Common myeloid progenitor, CD34-positive (primary cell): ENCODE data around the gene CRYGN.

Experiments used
- CTCF ChIA-PET: fragments of 350-600 bp; sonication (Branson Sonifier 250); formaldehyde crosslinking; loops from one replicate; lab custom pipeline; 2021; ENCODE audit warnings: antibody characterized with exemption; lab: Charles Lee
- POLR2A ChIA-PET: fragments of 350-600 bp; sonication (Branson Sonifier 250); formaldehyde crosslinking; loops from one replicate; lab custom pipeline; 2021; ENCODE audit warnings: antibody characterized with exemption; lab: Charles Lee
- DNase-seq, 3 donors: peaks; one replicate each; pipeline versions ENCODE4 v3.0.0 to v3.0.0-alpha.2; 2013
- H3K27ac ChIP-seq, 2 experiments: 1 replicate in 1 of 2; 2 replicates in 1 of 2; pipeline ENCODE4 v1.7.0; 2013; ENCODE audit warnings: inconsistent platforms in 2 of 2, low read length in 2 of 2, mild to moderate bottlenecking in 2 of 2, low read depth in 1 of 2, moderate library complexity in 1 of 2; ENCODE audit not compliant: severe bottlenecking in 2 of 2, insufficient read depth in 1 of 2, poor library complexity in 1 of 2
- H3K27me3 ChIP-seq, 5 experiments: replicated peaks in 2 of 5; 1 replicate in 3 of 5; 2 replicates in 2 of 5; pipeline versions ENCODE4 v1.6.1 to v1.7.0; 2013; ENCODE audit warnings: low read length in 4 of 5, mild to moderate bottlenecking in 2 of 5, moderate library complexity in 2 of 5, inconsistent platforms in 1 of 5; ENCODE audit not compliant: insufficient read depth in 5 of 5, control insufficient read depth in 4 of 5
- H3K36me3 ChIP-seq, 4 experiments: 1 replicate in 2 of 4; 2 replicates in 2 of 4; pipeline versions ENCODE4 v1.6.1 to v1.7.0; 2013; ENCODE audit warnings: low read length in 3 of 4, control low read depth in 1 of 4, mild to moderate bottlenecking in 1 of 4; ENCODE audit not compliant: control insufficient read depth in 4 of 4, insufficient read depth in 4 of 4
- H3K4me1 ChIP-seq, 4 experiments: 1 replicate in 3 of 4; 2 replicates in 1 of 4; pipeline versions ENCODE4 v1.6.1 to v1.7.1; 2013; ENCODE audit warnings: low read length in 3 of 4, mild to moderate bottlenecking in 3 of 4, control low read depth in 1 of 4, inconsistent platforms in 1 of 4, moderate library complexity in 1 of 4; ENCODE audit not compliant: control insufficient read depth in 4 of 4, insufficient read depth in 4 of 4; ENCODE audit errors: control extremely low read depth in 1 of 4
- H3K4me3 ChIP-seq, 7 experiments: 1 replicate in 4 of 7; 2 replicates in 3 of 7; pipeline versions ENCODE4 v1.5.1 to v1.7.0; 2013; ENCODE audit warnings: mild to moderate bottlenecking in 7 of 7, low read length in 6 of 7, moderate library complexity in 6 of 7, inconsistent platforms in 2 of 7, low read depth in 2 of 7, control low read depth in 1 of 7; ENCODE audit not compliant: insufficient read depth in 4 of 7, control insufficient read depth in 1 of 7; ENCODE audit errors: extremely low read depth in 1 of 7
- H3K9me3 ChIP-seq, 5 experiments: 1 replicate in 4 of 5; 2 replicates in 1 of 5; pipeline versions ENCODE4 v1.6.1 to v1.7.1; 2013; ENCODE audit warnings: low read length in 4 of 5, mild to moderate bottlenecking in 2 of 5, inconsistent platforms in 1 of 5, low read depth in 1 of 5, moderate library complexity in 1 of 5; ENCODE audit not compliant: control insufficient read depth in 4 of 5, insufficient read depth in 2 of 5; ENCODE audit errors: control extremely low read depth in 1 of 5
- WGBS: methylation state at CpG from one replicate; pipeline ENCODE4 v1.1.5; 2013; ENCODE audit not compliant: insufficient coverage; 5-methylcytosine and 5-hydroxymethylcytosine counted together

CRYGN gene

DNA sequence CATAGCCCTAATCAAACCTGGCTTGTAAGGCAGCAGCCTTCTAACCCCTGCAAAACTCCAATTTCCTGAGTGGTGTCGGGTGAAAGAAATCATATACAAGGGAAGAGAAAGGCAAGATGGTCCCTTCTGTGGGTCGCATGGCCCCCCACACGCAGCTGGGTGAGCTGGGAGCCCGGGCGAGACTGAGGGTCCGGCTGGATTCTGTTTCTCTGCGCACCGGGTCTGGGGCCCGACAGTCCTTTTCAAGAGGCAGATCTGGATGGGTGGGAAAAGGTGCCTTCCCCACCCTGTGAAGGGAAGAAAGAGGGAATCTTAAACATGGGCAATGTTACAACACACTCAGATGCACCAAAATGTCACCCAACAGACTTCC lies 48.6 kb downstream of the CRYGN start:
- WGBS, result 96% methylated on average over 6 of the region's 9 CpGs
- ChIA-PET CTCF (interaction anchor here (1.7 kb wide), 1 partner anchor 39 kb away, joined by 5 read pairs; no protein-coding TSS in a partner anchor), POLR2A (no interaction called here)
- no peak overlapping the region for H3K4me3 ChIP-seq
- no peak overlapping the region for H3K27ac ChIP-seq
- no peaks in the 10 kb centered on the region for H3K9me3 ChIP-seq
- H3K36me3 ChIP-seq, result no peaks in the 10 kb centered on the region
- H3K4me1 ChIP-seq, result peaks cover 0 to 20% (median 10%) of the 10 kb centered on the region in 4 experiments
- H3K27me3 ChIP-seq, result peaks cover 0 to 3% (median 2%) of the 10 kb centered on the region in 5 experiments
- DNase-seq, result no peak

DNA sequence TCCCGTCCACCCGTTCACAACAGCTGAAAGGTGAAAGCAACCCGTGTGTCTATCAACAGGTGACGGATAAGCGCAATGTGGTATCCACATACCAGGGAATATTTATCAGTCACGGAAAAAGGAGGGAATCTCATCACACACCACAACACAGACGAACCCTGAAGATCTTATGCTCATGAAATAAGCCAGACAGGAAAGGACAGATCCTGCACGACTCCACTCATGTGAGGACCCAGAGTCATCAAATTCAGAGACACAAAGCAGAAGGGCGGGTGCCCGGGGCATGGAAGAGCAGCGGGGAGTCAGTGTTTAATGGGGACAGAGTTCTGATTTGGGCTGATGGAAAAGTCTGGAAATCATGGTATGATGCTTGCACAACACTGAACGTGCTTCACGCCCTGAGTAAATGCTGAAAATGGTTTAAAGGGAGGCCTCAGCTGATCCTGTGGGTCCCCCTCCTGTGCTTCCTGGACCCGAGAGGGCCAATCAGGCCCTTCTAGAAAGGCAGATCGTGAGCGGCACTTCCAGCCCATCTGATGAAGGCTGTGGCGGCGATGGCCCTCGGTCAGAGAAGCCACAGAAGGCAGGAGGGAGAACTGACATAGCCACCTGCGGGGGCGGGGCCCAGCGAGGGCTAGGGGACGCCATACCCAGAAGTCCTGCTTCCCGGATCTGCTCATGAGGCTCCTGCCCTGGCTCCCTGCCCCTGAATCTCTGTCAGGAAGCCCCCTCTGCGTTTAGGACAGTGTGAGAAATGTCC lies 49.2 kb downstream of the CRYGN start:
- H3K4me1 ChIP-seq, result peaks cover 0 to 20% (median 10%) of the 10 kb centered on the region in 4 experiments
- 71% methylated on average over 17 of the region's 25 CpGs for WGBS
- no peaks in the 10 kb centered on the region for H3K9me3 ChIP-seq
- no peak overlapping the region for H3K4me3 ChIP-seq
- no peak overlapping the region for H3K27ac ChIP-seq
- CTCF ChIA-PET, result interaction anchor here (0.9 to 1.7 kb wide), 2 partner anchors 39 to 278 kb away, joined by 3 to 5 read pairs; no protein-coding TSS in a partner anchor
- no peak for DNase-seq
- POLR2A ChIA-PET, result no interaction called here
- peaks cover 0 to 3% (median 2%) of the 10 kb centered on the region in 5 experiments for H3K27me3 ChIP-seq
- no peaks in the 10 kb centered on the region for H3K36me3 ChIP-seq

DNA sequence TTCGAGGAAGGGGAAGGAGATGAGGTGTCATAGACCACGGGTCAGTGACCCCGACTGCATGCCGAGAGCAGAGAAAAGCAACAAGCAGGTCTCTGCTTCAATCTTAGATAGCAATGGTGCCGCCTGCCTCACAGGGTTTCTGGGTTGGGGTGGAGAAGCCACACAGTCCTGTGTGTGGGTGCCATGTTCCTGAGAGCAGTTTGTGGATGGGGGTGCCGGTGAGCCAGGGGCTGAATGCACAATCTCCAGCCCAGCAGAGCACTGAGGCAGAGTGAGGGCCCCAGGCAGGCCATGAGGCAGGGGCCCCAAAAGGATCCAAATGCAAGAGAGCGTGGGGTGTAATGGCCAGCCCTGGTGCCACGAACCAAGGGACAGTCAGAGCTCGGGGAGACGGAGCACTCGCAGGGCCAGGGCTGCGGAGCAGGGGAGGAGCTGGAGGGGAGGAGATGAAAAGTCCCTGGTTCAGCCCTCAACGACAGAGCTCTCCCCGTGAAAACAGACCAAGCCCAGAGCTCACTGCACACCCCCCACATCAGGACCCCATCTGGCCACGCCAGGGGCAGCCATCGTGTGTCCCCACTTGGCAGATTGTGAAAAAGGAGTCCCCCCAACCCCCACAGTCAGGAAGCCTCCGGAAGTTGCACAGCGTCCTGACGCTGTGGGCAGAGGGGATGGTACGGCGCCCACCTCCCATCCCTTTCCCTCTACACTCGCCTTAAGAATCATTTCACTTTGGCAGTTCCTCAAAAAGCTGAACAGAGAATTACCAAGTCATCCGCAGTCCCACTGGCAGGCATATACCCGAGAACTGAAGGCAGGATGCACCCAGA lies 50.0 kb downstream of the CRYGN start:
- Histone ChIP-seq H3K4me1 (peaks cover 0 to 20% (median 10%) of the 10 kb centered on the region in 4 experiments), H3K36me3 (no peaks in the 10 kb centered on the region), H3K4me3 (peak overlapping the region in 1 of 7 experiments; percentile 13), H3K9me3 (no peaks in the 10 kb centered on the region), H3K27ac (no peak overlapping the region), H3K27me3 (peaks cover 0 to 9% (median 3%) of the 10 kb centered on the region in 5 experiments)
- ChIA-PET POLR2A (no interaction called here), CTCF (interaction anchor here (0.9 to 1.7 kb wide), 2 partner anchors 38 to 278 kb away, joined by 3 to 5 read pairs; no protein-coding TSS in a partner anchor)
- WGBS, result 63% methylated on average over 21 of the region's 24 CpGs
- peak in 2 of 3 donors; percentile 60 to 67 for DNase-seq

DNA sequence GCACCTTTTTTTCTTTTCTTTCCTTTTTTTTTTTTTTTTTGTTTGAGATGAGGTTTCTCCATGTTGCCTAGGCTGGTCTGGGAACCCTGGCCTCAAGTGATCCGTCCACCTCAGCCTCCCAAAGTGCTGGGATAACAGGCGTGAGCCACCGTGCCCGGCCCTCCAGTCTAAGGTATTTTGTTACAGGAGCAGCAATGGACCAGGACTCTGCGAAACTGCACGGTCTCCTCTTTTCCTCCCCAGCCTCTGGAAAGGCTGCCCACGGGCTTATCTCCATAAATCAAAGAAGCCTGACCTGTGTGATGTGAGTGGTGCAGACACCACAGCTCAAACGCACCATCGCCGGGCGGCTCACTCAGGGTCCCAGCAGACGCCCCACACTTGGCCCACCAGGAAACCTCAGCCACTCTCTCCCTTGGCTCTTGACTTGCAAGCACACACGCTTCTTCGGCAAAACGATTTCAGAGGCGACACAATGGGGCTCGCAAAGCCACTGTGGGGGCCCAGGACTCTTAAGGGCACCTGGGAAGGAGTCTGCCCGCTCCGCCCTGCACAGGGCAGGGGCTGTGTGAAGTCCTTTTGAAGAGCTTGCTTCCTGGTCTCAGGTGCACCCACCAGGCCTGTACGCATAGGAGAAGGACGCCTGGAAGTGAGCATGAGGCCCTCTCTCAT lies 50.7 kb downstream of the CRYGN start:
- Histone ChIP-seq H3K4me1 (peaks cover 0 to 20% (median 10%) of the 10 kb centered on the region in 4 experiments), H3K27me3 (peaks cover 0 to 16% (median 8%) of the 10 kb centered on the region in 5 experiments), H3K9me3 (peaks cover 0 to 2% (median 1%) of the 10 kb centered on the region in 5 experiments), H3K4me3 (no peak overlapping the region), H3K36me3 (no peaks in the 10 kb centered on the region), H3K27ac (no peak overlapping the region)
- CTCF ChIA-PET, result interaction anchor here (0.6 kb wide), 1 partner anchor 11 kb away, joined by 3 read pairs; no protein-coding TSS in a partner anchor
- DNase-seq, result no peak
- POLR2A ChIA-PET, result no interaction called here
- WGBS, result 95% methylated on average over 18 of the region's 21 CpGs

DNA sequence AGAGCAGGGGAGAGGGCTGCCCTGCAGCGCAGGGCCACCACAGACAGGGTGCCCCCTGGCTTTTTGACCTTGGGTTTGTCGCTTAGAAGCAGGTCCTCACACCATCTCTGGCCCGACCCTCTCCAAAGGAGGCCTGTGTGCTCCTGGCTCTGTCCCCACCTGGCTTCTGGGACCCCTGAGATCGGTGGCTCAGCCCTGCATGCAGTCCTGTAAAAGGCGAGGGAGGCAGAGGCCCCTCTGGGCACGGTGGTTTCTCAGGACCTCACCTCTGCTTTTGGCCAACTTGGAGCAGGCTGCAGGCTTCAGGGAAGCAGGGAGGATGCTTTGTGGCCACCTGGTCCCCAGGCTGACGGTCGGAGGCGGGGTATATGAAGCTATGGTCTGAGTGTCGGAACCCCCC lies 51.5 kb downstream of the CRYGN start:
- ChIA-PET CTCF (interaction anchor here (0.6 kb wide), 1 partner anchor 39 kb away, joined by 3 read pairs; no protein-coding TSS in a partner anchor), POLR2A (no interaction called here)
- 94% methylated on average over 10 of the region's 10 CpGs for WGBS
- Histone ChIP-seq H3K9me3 (peaks cover 0 to 4% (median 2%) of the 10 kb centered on the region in 5 experiments), H3K36me3 (no peaks in the 10 kb centered on the region), H3K4me3 (no peak overlapping the region), H3K27ac (no peak overlapping the region), H3K27me3 (peaks cover 0 to 24% (median 12%) of the 10 kb centered on the region in 5 experiments), H3K4me1 (peaks cover 0 to 20% (median 8%) of the 10 kb centered on the region in 4 experiments)
- no peak for DNase-seq

DNA sequence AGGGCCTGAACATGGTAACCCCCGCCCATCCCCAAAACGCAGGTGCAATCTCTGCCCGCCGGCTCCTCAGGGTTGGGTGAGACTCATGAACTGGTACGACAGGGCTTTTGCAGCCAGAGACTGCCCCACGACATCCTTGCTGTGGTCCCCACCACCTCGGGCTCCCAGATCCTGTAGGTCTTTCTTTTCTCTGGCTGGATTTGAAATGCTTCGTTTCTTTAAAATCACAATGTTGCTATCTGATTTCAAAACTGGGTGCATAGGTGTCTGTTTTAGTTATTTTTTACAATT lies 52.0 kb downstream of the CRYGN start:
- H3K4me3 ChIP-seq, result no peak overlapping the region
- WGBS, result 99% methylated on average over 7 of the region's 8 CpGs
- peaks cover 0 to 28% (median 13%) of the 10 kb centered on the region in 5 experiments for H3K27me3 ChIP-seq
- H3K9me3 ChIP-seq, result peaks cover 0 to 4% (median 2%) of the 10 kb centered on the region in 5 experiments
- no peak for DNase-seq
- H3K36me3 ChIP-seq, result no peaks in the 10 kb centered on the region
- ChIA-PET POLR2A (no interaction called here), CTCF (no interaction called here)
- H3K4me1 ChIP-seq, result peaks cover 0 to 17% (median 6%) of the 10 kb centered on the region in 4 experiments
- no peak overlapping the region for H3K27ac ChIP-seq
